Activated naive CD4-positive, alpha-beta T cell treated with anti-CD3 and anti-CD28 coated beads, Interleukin-2, amount 50 U/mL, for 16 hours (primary cell): ENCODE measurements around the gene PRKCE.
"Not testable (repeated sequence)": the region's sequence is repeated elsewhere in the genome, so short reads cannot be mapped to it uniquely, and the experiment has no call there.

Experiments used
- DNase-seq: peaks from one replicate; pipeline ENCODE4 v3.0.0-alpha.2; 2020

Gene PRKCE

DNA sequence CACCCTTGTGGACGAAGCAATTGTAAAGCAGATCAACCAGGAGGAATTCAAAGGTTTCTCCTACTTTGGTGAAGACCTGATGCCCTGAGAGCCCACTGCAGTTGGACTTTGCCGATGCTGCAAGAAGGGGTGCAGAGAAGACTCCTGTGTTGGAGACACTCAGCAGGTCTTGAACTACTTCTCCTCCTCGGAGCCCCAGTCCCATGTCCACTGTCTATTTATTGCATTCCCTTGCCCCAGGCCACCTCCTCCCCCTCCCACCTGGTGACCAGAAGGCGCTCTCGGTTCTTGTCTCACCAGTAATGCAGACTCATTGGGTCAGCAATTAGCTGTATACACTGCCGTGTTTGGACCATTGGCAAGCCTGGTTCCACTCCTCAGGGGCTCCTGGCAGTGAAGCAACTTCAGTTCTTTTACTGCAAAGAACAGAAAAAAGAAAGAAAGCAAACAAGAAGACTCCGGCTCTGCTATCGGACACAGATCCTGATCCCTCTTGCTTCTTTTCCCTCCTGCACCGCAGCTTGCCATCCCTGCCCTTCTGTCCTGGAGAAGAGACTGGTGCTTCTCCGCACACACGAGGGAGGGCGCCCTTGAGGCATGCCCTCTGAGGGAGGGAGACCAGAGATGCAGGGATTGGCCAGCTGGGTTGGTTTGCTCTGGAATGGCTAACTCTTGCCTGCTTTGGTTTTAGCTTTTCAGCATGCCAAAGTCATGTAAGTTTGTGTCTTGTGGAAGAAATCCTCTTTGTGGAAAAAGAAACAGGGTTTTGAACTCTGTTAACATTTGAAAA, 533.5 kb downstream of the PRKCE start:
- DNase-seq = no peak

DNA sequence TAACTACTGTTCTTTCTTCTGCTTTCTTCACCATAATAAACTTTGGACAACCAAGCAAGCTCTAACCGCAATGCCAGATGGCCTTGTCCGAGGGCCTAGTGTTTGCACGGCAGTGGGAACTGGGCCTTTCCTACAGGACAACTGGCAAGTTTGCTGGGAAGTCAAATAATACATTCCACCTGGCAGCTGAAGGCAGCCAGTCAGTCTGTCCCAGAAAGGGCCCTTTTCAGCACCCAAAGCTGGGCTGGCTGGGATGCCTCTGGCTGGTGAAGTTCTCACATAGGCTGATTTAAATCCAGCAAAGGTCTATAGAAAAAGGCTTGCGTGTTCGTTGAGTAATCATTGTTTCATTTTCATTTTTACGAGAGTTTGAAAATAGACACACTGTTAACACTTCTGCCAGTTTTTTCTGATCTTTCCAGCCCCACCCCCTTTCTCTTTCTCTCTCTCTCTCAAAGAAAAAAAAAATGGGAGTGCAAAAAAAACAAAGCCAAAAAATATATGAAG, 535.7 kb downstream of the PRKCE start:
- peak; percentile 33 for DNase-seq

DNA sequence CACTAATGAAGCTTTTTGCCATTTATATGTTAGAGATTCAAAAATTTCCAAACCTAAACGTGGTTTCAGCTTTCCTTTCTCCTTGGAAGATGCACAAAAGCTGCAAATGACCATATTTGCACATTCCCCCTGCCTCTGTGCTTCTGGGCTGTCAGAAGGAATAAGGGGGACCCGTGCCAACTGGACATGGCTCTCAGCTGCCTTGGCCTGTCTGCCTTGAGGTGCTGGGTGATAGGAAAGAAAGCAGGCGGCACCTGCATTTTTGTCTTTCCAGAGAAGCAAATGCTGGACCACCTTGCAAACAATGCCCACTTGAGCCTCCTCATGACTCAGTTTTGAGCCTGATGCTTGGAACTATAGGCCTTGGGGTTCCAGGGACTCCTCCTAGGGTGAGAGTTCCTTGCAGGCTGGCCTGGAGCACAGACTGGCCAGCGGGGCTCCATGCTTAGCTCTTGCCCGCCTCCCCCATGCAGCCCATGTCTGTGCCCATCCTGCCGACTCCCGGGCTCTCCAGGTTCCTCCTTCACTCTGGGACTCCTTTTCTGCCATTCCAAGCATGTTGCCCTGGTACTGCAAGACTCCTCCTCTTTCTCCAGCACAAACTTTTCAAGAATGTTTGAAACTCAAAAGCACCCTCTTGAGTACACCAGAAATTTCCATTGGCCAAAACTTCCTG, 536.7 kb downstream of the PRKCE start:
- DNase-seq = no peak

DNA sequence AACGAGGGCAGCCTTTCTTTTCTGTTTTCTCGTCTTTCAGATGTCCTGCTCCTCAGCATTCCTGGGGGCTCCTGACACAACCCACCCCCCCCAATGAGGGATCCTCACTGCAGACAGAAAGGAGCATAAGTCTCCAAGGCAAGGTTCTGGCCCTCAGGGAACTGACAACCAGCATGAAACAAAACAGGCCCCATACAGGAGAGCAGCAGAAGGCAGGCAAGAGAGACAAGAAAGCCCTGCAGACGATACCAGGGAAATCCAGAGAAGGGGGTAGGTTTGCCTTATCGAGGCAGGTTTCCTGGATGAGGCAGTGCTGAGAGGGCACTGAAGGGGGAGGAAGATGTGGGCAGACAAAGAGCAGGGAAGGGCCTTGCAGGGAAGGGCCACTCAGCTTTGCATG, 541.9 kb downstream of the PRKCE start:
- no peak for DNase-seq

DNA sequence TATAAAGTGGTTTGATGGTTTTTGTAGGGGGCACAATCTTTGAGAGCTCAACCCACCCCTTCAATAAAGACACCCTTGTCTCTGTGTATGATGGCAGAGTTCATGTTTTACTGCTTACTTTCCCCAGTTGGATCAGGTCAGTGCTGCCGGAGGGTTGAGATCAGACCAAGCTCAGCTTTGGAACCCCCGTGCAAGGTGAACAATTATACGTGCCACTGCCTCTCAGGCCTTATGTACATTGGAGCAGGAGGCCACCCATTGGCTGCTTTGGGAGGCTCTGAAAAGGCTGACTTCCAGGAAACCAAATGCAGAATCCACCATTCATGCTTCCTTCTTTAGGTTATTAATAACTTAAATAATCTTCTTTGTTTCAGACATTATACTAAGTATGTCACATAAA, 542.4 kb downstream of the PRKCE start:
- DNase-seq = no peak

DNA sequence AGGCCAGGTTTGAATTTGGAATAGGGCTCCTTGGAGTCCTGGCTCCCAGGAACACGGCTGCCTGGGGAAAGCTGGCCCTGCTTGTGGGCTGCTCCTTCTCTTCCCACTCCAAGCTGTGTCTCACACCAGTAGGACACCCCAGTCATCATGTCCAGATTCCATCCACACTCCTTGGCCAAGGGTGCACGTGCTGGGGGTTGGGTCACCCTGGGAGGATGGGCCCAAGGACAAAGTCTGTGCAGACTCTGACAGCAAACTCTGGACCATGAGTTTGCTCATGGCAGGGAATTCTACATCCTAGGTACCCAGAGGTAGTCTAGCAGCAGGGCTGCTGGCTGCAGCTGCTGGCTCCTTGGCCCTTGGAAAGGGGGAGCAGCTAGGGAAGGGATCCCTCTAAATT, 543.4 kb downstream of the PRKCE start:
- DNase-seq = no peak

DNA sequence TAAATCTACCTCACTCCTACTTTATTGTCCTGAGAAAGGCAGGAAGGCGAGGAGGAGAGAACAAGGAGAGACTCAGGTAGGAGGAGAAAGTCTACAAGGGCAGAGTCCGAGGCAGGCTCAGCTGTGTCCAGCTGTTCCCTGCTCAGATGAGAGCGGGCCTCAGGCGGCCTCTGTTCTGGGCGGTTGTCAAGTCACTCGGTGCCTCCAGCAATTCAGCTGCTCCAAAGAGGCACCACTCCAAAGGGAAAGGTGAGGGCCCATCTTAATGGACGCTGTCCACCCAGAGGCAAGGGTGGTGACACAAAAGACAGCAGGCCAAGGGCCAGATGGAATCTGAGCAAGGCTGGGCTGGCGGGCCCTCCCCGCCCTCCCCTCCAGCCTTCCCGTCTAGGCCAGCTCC, 544.3 kb downstream of the PRKCE start:
- DNase-seq = no peak

DNA sequence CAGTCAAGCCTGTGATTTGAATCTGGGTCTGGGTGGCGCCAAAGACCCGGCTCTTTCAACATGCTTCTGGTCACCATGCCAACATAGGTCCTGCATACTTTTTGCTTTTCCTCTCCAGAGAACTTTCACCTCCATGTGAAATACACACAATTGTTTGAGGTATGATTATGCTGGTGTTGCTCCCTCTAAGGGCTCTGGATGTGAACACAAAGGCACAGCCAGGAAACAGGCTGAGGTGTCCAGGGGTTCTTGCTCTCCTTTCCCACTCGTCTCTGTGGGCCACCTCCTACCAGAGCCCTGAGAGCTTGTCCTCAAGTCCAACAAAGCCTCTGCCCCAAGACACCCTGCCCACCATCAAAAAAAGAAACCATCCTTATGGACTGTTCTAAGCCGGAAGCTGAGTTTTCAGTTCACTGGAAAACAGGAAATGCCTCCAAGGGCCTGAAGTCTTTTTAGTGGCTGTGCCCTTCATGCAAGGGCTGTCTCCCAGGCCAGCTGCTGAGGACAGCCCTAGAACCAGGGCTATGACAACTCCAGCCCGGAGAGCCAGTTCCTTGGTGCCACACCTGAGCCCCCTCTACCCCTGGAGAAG, 545.5 kb downstream of the PRKCE start:
- no peak for DNase-seq

DNA sequence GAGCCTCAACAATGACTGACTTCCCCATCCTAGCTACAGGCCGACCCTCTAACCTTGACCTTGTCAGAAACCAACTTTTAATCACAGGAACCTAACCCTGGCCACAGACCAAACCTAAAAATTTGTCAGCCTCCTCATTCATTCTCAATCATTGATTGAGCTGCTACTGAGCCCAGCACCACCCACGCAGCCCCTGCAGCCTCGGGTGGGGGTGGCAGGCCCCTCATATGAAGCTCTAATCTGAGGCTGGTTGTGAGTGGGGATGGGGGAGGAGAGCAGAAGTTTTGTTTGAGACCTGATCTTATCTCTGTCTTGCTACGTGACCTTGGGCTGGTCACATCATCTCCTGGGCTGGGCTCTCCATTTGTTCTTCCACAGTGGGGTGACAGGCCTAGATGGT, 546.2 kb downstream of the PRKCE start:
- DNase-seq = no peak

DNA sequence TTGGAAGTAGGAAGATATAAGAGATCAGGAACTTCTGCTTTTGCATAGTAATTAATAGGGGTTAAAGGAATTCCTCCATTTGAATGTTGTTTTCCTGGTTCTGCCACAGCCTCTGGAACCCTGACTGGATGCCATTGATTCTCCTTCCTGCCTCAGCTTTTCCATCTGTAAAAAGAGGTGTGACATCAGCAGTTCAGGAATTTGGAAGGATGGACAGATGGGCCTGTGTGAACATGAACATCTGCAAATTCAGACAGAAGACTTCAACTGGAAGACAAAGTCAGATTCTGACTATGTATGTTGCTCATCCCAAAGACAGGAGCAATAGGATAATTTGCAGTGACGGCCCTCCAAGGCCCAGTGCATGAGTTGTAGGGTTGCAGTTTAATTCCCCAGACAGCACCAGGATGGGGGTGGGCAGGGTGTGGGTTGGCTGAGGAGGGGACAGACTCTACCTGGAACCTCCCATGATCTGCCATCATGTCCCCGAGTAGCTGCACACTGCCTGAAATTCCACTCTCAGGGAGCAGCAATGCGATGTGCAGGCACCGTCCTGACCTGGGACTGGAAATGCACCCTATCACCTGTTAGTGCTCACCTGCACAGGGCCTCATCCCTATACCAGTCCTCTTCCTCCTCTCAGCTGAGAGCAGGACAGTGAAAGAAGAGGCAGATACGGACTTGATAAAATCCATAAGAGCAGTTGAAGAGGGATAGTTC, 546.8 kb downstream of the PRKCE start:
- DNase-seq = no peak

DNA sequence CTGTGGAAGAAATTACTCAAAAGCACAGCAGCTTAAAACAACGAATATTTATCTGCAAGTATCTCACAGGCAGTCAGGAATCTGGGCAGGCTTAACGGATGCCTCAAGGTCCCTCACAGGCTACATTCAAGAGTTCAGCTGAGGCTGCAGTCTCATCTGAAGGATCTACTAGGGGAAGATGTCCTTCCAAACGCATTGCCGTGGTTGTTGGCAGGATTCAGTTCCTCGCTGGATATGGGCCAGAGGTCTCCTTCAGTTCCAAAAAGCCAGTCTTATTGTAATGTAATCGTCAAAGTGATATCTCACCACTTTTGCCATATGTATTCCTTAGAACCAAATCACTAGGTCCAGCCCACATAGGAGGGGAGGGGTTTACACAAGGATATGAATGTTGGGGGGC, 547.5 kb downstream of the PRKCE start:
- no peak for DNase-seq

DNA sequence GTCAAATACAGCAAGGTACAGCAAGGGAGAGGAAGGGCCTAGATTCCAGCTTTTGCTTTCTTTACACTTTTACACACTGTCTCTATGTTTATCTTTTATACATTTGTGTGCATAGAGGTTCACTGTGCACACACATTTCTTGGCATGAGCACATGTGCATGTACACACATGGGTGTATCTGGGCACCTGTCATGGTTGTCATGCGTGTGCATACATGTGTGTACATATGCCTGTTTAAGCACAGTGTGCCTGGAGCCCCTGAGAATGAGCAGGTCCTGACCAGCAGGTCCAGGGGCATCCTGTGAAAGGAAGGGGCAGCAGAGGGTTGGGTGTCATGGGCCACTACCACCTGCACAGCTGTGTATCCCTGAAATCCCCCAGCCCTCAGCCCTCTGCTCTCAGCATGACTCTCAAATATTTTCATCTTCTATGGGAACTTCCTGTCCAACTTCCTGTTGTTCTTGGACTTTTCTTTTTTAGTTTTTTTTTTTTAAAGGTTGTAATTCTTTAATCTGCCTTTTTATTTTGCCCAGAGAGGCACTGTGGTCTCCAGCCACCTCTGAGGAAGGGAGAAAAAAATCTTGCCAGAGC, 548.7 kb downstream of the PRKCE start:
- DNase-seq = no peak

DNA sequence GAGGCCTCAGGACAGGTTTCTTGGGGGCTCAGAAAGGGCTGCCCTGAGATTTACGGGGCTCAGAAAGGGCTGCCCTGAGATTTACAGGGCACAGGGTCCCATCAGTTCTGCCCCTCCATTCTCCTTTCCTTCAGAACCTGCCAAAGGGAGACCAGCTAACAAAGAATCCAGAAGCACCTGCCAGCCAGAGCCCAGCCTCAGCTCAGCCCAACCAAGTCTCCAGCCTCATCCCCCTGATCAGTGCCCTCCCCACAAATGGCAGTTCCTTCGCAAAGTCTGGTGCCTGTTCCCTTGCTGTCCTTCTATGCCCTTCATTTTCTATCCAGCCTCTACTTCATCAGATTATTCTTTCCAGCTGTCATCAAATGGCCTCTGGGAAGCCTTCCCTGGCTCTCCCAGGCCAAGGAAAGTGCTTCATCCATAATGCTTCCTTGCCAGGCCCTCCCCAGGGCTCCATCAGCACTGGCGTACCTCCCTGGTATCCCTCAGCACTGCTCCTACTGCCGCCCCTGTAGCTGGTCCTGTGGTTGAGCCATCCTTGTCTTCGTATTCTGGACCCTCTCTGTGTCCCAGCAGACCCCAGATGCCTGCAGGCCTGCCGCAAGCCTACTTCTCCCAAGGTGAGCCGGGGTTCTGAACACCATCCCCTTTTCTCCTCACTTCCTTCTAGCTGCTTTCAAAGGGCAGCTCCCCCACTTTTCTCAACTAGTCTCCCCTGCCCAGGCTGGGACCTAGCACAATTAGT, 549.6 kb downstream of the PRKCE start:
- no peak for DNase-seq

DNA sequence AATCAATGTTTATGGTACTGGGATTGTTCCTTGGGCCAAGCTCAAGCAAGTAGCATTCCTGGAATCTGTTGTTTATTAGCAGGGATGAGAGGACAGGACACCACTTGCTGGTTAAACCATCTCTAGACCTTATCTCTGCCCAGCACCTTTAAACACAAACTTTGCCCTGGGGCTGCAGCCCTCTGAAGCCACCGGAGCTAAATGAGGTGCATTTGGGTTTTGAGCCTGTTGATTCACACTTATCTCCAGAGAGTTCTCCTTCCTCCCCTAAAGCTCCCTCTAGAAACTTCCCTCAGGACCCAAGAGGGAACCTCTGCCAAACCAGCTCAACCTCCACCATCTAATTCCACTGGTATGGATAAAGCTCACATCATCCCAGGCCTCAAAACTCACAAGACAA, 551.0 kb downstream of the PRKCE start:
- DNase-seq = no peak

DNA sequence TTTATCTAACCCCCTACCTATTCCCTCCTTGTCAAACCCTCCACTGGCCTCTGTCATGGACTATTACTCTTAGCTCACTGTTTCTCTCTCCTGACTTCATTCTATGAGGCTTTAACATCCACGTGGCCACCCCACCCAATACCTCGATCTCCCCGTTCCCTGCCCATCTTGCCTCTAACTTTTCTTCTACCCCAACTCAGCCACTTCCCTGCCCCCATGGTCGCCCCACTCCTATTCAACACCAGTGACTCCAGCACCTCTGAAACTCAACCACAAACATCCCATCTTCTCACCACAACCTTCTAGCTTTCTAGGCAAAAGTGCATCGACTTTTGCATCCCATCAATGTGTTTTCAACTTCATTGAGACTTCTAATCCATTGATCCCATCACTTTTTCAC, 551.5 kb downstream of the PRKCE start:
- no peak for DNase-seq

DNA sequence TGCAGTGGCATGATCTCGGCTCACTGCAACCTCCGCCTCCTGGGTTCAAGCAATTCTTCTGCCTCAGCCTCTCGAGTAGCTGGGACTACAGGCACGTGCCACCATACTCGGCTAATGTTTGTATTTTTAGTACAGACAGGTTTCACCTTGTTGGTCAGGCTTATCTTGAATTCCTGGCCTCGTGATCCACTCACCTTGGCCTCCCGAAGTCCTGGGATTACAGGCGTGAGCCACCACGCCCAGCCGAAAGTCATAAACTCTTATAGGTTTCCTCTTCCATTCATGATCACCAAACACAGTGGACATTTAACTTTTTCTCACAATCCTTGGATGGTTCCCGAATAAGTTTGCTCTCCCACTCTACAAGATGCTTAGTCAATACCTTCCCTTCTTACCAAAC, 552.2 kb downstream of the PRKCE start:
- not testable (repeated sequence) for DNase-seq

DNA sequence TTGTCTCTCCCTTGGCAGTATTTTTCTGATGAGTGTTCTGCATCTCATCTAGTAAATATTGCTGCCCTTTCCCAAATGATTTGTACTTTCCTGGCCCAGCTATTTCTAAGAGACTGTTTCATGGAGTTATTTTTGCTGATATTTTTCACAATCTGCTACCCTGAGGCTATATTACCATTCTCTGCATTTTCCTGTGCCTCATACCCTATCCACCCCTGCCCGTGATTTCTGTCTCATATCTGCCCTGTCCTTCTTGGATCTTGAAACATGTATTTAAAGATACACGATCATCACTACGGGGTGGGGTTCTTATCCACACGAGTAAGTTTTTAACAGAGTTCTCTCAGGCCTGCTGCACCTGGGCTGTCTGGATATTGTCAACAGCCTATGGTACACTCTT, 556.1 kb downstream of the PRKCE start:
- DNase-seq = no peak

DNA sequence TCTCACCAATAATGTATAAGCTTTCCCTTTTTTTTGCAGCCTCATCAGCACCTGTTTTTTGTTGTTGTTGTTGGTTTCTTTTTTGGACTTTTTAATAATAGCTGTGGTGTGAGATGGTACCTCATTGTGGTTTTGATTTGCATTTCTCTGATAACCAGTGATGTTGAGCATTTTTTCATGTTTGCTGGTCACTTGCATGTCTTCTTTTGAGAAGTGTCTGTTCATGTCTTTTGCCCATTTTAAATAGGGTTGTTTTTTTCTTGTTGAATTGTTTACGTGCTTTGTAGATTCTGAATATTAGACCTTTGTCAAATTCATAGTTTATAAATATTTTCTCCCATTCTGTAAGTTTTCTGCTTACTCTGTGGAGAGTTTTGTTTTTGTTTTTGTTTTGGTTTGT, 557.3 kb downstream of the PRKCE start:
- no peak for DNase-seq

DNA sequence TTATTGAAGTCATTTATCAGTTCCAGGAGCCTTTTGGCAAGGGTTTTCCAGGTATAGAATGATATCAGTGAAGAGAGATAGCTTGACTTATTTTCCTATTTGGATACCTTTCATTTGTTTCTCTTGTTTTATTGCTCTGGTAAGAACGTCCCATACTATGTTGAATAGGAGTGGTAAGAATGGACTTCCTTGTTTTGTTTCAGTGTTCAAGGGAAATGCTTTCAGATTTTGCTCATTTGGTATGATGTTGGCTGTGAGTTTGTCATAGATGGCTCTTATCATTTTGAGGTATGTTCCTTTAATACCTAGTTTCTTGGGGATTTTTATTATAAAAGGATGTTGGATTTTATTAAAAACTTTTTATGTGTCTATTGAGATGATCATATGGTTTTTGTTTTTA, 558.6 kb downstream of the PRKCE start:
- DNase-seq = no peak

DNA sequence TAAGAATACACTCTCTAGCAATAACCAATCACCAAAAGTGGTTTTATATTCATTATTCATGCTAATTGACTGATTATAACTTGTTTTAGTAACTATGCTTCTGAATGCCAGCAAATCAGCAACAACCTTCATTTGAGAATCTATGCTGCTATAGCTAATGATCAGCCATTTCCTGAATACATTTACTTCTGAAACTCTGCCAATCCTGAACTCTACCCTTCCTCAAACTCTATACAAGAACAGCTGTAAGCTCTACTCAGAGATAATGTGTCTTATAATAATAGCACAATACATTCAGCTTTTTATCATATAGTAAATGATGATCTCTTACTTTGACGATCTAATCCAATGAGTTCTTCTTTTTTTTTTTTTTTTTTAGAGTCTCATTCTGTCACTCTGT, 560.0 kb downstream of the PRKCE start:
- DNase-seq = no peak

DNA sequence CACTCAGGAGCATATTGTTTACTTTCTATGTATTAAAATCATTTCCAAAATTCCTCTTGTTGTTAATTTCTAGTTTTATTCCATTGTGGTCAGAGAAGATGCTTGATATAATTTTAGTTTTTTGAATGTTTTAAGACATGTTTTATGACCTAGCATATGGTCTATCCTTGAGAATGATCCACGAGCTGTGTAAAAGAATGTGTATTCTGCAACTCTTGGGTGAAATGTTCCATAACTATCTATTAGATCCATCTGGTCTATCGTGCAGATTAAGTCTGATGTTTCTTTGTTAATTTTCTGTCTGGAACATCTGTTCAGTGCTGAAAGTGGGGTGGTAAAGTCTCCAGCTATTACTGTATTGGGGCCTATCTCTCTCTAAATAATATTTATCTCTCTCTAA, 562.4 kb downstream of the PRKCE start:
- DNase-seq = no peak

DNA sequence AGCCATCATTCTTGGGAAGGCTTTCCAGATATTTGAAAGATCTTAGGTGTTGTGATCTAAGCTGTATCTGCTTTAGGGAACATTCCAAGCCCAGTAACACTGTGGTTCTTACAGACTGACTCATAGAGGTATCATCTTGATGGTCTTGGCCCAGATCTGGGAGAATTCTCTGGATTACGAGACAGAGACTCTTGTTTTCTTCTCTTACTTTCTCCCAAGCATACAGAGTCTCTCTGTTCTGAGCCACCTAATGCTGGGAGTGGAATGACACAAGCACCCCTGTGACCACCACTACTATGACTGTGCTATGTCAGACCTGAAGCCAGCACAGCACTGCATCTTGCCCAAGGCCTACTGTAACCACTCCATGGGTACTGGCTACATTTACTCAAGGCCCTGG, 564.7 kb downstream of the PRKCE start:
- no peak for DNase-seq
